ENCODE measurements around the gene NCKAP5.

- no peak for TF ChIP-seq CTCF (IDR thresholded peaks at IDR 0.05; ENCODE audit: low read length)
- no peak for TF ChIP-seq EZH2 (IDR thresholded peaks at IDR 0.05; ENCODE audit: borderline replicate concordance, low read length)
These were observed 487.4 kb downstream of the NCKAP5 start for GRCh38 chr2:133080822-133081221.
